DMS 273 (cell line): ENCODE measurements around the gene PPP1R12C.
"Not testable (repeated sequence)": the region's sequence is repeated elsewhere in the genome, so short reads cannot be mapped to it uniquely, and the experiment has no call there.

Experiments
- DNase-seq: peaks from one replicate; lab custom pipeline; 2025; ENCODE audit not compliant: unreplicated experiment; lab: John Stamatoyannopoulos, UW

Gene PPP1R12C

GRCh38 chr19:55116859-55117662, at the start of gene PPP1R12C:
Gene PPP1R12C (minus strand): TSS chr19:55117637. CDS start chr19:55117543, 94 bp downstream.
- peak; percentile 74 for DNase-seq

DNA sequence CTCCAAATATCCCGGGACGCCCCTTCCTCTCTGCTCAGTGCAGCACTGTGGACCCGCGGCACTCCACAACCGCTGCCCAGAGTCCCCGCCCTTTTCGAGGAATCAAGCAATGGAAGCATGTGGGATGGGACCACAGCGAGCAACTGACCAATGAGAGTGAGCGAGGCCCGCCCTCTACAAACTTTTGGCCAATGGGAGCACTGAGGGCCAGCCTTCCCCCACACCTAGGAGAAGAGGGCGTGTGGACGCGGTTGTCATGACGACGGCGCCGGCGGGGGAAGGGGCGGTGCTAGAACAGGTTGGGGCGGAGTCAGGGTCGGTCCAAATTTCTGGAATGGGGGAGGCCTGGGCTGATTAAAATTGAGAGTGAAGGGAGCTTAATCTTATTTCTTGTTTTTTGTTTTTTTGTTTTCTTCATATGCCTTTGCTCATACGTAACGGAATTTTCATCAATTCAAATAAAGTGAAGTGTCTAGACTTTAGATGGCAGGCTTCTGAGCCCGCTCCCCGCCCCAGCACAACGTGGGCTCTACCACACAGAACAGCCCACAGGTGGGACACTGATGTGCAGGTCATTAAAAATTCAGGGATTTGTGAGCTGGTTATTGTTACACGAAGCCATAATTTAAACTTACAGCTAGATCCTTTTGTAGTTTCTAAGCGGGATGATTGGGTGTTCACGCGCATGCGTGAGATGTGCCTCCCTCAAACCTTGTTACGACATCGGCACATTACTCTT, 49.3 kb upstream of the PPP1R12C start, which contains the start of gene DNAAF3:
Gene DNAAF3 (minus strand): TSS at position 84 of the 739 bp plus-strand sequence. CDS start 200 bp downstream, outside the sequence.
- DNase-seq = peak; percentile 98

DNA sequence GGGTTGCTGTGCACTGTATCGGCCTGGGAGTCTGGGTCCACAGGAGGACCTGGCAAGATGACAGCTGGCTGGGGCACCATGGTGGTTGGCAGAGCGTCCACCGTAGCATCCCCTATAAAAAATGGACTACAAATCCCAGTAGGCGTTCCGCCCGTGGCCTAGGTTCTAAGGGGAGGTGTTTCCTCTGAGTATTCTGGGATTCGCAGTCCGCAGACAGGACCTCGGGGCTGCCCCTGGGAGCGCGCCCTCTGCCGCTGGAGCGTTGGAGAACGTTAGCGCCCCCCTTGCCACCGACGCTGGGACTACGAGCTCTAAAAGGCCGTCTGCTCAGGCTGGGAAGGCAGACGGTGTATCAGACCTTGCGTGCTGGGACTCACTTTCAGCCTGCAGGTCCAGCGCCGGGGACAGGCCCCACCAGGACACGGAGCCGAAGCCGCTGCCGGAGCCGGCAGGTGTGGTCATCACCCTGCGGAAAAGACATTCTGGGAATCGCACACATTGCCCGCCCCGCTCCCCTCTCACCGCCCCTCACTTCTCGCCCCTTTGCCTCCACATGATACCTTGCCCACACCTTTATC, 48.6 kb upstream of the PPP1R12C start:
- peak; percentile 91 for DNase-seq

- DNase-seq = peak; percentile 65
Observed at GRCh38 chr19:55161571-55162322, 44.3 kb upstream of the PPP1R12C start.

DNA sequence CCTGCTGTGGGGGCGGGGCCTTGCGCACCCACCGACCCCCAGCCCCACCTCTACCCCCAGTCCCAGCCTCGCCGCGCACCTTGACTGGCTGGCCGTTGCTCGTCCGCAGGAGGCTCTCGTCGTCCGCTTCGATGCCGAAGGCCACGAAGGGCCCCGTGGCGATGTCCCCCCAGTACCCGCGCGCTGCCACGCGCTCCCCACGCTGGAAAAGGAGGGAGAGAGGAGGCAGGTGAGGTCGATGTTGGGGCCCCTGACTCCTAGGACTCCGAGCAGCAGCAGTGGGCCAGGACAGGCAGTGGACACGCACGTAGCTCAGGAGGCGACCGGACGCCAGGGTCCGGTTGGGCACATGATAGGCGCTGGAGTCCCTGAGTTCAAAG, 43.5 kb upstream of the PPP1R12C start:
- no peak for DNase-seq

GRCh38 chr19:55160128-55160985, 42.9 kb upstream of the PPP1R12C start:
- peak; percentile 97 for DNase-seq

DNA sequence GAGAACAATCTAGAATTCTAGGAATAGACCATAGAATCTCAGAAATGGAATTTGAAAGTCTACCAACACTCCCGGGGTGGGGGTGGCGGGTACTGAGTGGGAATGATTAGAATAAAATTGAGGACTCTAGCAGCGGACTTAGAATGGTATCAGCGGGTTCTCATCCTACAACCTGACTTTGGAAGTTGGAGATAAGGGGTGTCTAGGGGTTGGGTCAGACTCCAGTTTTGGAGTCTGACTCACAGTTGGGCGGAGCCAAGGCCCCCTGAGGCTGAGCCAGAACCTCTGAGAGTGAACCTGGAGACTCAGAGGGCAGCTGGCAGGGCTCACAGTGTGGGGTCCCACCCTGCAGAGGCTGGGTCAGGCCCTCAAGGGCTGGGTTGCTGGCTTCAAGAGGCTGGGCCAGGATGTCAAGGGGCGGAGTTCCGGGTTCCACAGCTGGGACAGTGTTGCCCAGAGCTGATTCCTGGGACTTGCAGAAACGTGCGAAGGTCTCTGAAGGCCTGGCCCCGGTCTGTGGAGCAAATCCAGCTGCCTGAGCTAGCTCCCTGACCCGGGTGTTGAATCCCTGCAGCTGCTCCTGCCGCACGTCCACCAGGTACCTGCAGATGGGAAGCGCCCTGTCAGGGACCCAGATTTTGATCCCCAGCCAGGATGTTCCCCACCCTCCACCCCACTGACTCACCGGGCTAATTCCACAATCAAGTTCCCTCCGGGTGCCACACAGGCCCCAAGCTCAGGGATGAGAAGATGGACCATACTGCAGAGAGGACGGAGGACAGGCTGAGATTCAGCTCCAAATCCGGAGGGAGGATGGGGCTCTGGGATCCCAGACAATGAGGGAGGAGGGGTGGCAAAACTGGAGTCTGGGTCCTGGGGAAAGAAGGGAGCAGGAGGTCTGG, 41.7 kb upstream of the PPP1R12C start:
- peak; percentile 49 for DNase-seq

GRCh38 chr19:55158423-55158822, 41.0 kb upstream of the PPP1R12C start:
- no peak for DNase-seq

DNA sequence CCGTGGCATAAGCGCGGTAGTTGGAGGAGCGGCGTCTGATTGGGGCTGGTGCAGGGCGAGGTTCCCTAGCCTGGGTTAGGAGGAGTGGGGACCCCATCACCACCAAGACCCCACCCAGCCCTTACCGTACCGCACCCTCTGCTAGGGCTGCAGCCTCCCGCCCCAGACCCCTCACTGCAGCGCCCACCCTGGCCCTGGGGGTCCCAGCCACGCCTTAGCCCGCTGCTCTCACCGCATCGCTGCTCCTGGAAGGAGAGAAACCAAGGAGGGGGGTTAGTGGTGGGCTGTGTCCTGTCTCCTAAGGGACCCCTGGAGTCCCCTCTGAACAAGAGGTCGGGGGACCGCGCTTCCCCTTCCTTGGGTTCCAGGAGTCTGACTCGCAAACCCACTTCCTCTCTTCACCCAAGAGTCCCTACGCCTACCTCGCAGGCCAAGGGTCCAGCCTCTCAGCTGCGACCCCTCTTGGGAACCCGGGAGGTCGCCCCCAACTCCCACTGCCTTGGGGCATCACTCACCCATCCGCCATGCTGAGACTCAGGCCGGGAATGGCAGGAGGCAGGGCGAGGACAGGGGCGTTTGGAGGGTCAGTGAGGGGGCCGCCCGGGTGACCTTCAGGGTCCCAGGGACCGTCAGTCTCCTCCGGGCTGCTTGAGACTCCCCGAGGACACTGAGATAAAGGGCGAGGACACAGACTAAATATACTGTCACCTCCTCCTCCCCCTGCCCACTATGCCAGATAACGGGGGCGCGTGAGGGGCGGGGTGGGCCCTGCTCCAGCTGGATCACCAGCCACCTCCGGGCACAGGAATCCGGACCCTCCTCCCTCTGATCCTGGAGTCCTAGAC, 39.8 kb upstream of the PPP1R12C start, which contains the start of gene TNNI3:
Gene TNNI3 (minus strand): TSS at position 669 of the 845 bp plus-strand sequence. CDS start 143 bp downstream, at position 526.
- DNase-seq = no peak

DNA sequence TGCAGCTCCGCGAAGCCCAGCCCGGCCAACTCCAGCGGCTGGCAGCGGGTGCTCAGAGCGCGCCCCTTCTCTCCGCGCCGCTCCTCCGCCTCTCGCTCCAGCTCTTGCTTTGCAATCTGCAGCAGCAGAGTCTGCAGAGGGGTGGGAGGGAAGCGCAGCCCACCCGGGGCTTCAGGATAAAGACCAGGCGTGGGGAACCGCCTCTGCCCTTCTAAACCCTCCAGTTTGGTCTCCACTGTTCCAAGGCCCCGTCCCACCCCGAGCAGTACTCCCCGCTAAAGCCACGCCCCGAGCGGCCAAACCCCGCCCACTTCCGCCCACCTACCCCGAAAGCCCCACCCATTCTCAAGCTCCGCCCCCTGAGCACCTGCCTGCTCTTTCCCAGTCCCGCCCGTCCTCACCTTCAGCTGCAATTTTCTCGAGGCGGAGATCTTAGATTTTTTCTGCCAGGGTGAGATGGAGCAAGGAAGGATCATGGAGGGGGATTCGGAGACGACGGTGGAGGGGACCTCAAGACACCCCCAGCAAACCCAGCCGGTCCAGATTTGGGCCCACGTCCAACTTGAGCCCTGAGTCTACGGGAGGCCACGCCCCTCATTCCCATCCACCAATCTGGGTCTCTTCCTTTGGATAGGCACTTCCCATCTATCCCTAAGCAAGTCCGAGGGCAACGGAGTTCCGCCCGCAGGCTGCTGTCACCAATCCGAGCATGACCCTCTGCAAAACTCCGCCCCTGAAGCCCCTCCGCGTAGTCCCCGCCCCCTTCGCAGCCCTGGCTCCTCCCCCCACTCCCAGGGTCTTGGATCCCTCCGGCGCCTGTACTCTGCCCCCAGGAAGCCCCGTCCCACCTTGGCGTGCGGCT, 39.0 kb upstream of the PPP1R12C start:
- peak; percentile 77 for DNase-seq

GRCh38 chr19:55155784-55156183, 38.3 kb upstream of the PPP1R12C start:
- not testable (repeated sequence) for DNase-seq

GRCh38 chr19:55153652-55154264, 36.3 kb upstream of the PPP1R12C start:
- DNase-seq = no peak

- DNase-seq = peak; percentile 58
Observed at GRCh38 chr19:55152017-55152416, 34.6 kb upstream of the PPP1R12C start.

DNA sequence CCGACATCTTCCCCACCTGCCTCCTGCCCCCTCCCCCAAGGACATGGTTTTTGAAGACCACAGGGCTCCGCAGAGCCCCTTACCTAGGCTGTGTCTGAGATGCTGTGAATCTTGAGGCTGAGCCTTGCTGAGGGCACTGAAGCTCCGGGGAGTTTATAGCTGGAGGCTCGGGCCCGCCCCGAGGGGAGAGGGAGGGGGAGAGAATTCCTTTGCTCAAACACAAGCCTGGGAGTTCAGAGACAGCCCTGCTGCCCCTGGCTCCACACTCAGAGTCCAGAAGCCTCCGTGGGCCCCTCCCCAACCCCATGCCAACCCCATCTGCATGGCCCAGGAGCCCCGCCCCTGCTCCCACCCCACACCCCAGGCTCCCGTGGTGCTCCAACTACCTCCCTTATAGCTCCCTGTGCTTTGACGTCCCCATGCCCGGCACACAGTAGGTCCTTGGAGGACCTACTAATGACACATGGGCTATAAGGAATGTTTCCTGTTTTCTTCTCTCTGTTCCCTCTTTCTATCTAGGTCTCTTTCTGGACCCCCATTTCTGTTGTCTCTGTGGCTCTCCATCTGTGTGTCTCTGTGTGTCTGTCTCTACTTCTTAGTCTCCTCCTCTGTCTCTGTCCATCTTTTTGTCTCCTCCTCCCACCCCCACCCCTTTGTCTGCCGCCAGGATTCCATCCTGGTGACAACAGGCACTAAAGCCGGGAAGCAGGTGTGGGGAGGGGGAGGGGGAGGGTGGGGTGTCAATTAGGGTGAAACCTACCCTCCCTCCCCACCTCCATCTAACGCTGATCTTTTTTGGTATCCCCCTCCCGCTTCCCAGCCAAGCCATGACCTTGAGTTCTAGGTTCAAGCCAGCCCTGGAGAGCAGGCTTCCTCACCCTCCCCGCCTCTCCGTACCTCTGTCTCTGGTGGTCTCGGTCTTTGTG, 31.9 kb upstream of the PPP1R12C start, which contains the start of gene TNNT1:
Gene TNNT1 (minus strand): TSS at position 129 of the 926 bp plus-strand sequence. CDS start 2,049 bp downstream, outside the sequence.
- peak; percentile 30 for DNase-seq

DNA sequence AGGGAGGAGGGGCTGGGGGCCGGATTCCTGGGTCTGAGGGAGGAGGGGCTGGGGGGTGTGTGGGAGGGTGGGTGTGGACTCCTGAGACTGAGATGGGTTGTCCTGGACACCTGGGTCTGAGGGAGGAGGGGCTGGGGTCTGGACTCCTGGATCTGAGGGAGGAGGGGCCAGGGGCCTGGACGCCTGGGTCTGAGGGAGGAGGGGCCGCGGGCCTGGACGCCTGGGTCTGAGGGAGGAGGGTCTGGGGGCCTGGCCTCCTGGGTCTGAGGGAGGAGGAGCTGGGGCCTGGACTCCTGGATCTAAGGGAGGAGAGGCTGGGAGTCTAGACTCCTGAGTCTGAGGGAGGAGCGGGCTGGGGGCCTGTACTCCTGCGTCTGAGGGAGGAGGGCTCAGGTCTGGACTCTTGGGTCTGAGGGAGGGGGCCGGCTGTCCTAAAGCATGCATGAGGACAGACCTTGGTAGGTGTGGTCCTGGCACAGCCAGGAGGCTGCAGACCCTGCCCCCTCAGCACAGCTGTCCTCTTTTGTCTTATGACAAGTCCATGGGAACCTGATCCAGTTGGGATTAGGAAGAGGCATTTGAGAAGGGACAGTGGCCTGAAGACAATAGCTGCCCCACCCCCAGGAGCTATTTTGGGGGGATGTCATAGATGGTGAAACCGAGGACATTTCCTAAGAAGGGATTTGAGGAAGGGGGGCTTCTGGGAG, 30.3 kb upstream of the PPP1R12C start:
- DNase-seq = peak; percentile 52
